ENCODE measurements around the gene SYPL1. TPM values are rescaled to one million over a fixed set of nuclear protein-coding genes. Genes with fewer than 3 reads are reported as not detected.

The SYPL1 gene
- total and polyA plus RNA-seq, 4 donors = 52.7 to 114 (median 68.4) TPM

DNA sequence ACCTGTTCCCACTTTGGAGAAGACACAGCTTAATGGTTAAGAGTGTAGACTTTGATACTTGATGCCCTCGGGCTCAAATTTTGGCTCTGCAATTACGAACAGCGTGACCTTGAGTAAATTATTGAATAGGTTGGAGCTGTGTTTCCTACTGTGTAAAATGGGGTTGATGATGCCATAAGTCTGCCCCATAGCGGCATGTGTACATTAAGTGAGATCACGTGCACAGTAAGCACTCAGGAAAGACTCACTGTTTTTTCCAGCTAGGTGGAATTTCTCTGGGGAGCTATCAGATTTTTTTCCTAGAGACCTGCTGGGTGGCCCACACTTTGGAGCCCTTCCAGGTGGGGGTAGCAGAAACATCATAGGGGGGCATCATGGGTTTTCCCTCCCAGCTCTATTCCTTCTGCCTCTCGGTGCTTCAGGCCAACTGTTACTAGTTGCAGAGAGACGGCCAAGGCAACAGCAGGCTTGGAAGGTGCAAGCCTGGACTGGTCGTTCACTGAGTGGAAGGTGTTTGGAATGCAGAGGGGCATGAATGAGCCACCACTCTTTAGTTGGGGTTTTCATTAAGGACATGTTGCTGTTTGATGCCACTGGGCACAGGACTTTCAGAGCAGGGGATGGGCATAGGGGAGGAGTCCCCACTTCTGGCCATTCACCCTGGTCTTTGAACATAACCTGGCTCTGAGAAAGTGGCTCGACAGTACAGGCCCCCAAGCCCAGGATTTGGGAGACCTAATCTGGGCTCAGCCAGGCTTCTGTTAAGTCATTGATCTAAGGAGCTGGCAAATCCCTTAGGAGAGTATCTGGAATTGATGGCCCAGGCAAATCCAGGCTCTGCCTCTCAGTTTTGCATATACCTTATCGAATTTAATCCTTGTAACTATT is 64.0 kb downstream of the SYPL1 start:
- H3K9ac ChIP-seq (ENCODE audit: insufficient read depth in 1 of 2, low read length in 2 of 2) = no peak overlapping the region
- no peak overlapping the region for H3K4me3 ChIP-seq
- H3K36me3 ChIP-seq (ENCODE audit: control insufficient read depth in 4 of 4, insufficient read depth in 4 of 4, low read length in 4 of 4) = no peaks in the 10 kb centered on the region
- TF ChIP-seq, protein P1, sequence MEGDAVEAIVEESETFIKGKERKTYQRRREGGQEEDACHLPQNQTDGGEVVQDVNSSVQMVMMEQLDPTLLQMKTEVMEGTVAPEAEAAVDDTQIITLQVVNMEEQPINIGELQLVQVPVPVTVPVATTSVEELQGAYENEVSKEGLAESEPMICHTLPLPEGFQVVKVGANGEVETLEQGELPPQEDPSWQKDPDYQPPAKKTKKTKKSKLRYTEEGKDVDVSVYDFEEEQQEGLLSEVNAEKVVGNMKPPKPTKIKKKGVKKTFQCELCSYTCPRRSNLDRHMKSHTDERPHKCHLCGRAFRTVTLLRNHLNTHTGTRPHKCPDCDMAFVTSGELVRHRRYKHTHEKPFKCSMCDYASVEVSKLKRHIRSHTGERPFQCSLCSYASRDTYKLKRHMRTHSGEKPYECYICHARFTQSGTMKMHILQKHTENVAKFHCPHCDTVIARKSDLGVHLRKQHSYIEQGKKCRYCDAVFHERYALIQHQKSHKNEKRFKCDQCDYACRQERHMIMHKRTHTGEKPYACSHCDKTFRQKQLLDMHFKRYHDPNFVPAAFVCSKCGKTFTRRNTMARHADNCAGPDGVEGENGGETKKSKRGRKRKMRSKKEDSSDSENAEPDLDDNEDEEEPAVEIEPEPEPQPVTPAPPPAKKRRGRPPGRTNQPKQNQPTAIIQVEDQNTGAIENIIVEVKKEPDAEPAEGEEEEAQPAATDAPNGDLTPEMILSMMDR (IDR thresholded peaks at IDR 0.05; ENCODE audit: control extremely low read depth, extremely low read depth) = no peak
- no peaks in the 10 kb centered on the region for H3K9me3 ChIP-seq (ENCODE audit: control insufficient read depth in 4 of 4, insufficient read depth in 3 of 4, low read length in 3 of 4)
- H3K27me3 ChIP-seq (ENCODE audit: control insufficient read depth in 3 of 3, insufficient read depth in 3 of 3, low read length in 2 of 3) = no peaks in the 10 kb centered on the region
- H3K27ac ChIP-seq (ENCODE audit: low read depth in 1 of 2, low read length in 1 of 2) = no peak overlapping the region
- no peak for DNase-seq
- no peak for ATAC-seq (ENCODE audit: insufficient read depth, low FRiP score)
- WGBS, 2 donors = 84 to 92% methylated on average over 10 of the region's 10 CpGs
- H3K4me1 ChIP-seq (ENCODE audit: control insufficient read depth in 5 of 5, insufficient read depth in 5 of 5, low read length in 5 of 5) = peaks cover 0 to 27% (median 0%) of the 10 kb centered on the region in 5 donors

DNA sequence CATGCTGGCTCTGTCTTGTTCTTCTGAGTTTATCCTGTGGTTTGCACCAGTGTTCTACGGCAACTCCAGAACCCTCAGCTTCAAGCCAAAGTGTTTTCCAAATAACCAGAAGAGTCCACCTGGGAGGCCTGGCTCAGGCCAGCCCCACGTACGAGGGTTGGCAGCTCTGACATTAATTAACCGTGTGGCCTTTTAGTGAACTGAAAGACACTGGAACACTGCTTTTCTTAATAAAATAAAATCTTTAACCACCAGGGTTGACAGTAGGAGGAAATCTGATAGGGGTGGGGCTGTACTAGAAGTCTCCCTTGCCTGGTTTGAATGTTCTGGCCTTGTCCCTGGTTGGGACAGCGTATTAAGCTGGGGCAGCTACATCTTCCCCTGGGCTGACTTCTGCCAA is 64.9 kb downstream of the SYPL1 start:
- DNase-seq = no peak
- H3K4me3 ChIP-seq = no peak overlapping the region
- H3K36me3 ChIP-seq (ENCODE audit: control insufficient read depth in 4 of 4, insufficient read depth in 4 of 4, low read length in 4 of 4) = no peaks in the 10 kb centered on the region
- no peaks in the 10 kb centered on the region for H3K27me3 ChIP-seq (ENCODE audit: control insufficient read depth in 3 of 3, insufficient read depth in 3 of 3, low read length in 2 of 3)
- ATAC-seq (ENCODE audit: insufficient read depth, low FRiP score) = no peak
- H3K9me3 ChIP-seq (ENCODE audit: control insufficient read depth in 4 of 4, insufficient read depth in 3 of 4, low read length in 3 of 4) = no peaks in the 10 kb centered on the region
- TF ChIP-seq, protein P1 (IDR thresholded peaks at IDR 0.05; ENCODE audit: control extremely low read depth, extremely low read depth) = no peak
- no peak overlapping the region for H3K27ac ChIP-seq (ENCODE audit: low read depth in 1 of 2, low read length in 1 of 2)
- H3K4me1 ChIP-seq (ENCODE audit: control insufficient read depth in 5 of 5, insufficient read depth in 5 of 5, low read length in 5 of 5) = peaks cover 0 to 35% (median 0%) of the 10 kb centered on the region in 5 donors
- WGBS, 2 donors = 79 to 87% methylated on average over 5 of the region's 5 CpGs
- no peak overlapping the region for H3K9ac ChIP-seq (ENCODE audit: insufficient read depth in 1 of 2, low read length in 2 of 2)

DNA sequence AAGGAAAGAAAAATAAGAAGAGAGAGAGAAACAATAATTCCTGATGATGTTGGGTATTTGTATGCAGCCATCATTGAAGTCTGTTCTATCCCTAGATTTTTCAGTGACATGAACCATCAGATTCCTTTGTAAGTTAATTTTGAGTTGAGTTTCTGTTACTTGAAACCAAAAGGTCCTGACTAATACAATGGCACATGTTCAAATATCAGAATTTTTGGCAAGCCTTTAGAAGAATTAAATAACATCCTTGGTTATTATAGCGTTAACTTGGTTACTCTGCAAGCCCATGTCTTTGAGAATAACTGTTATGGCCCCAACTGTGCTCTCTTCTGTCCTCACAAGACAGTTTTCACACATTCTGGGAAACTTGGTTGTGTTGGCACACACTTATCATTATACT is 66.5 kb downstream of the SYPL1 start:
- ATAC-seq (ENCODE audit: insufficient read depth, low FRiP score) (no peak), DNase-seq (peak in 1 of 3 donors; percentile 47)
- WGBS, 2 donors = 80 to 90% methylated on average over 1 of the region's 1 CpG
- Histone ChIP-seq H3K36me3 (ENCODE audit: control insufficient read depth in 4 of 4, insufficient read depth in 4 of 4, low read length in 4 of 4) (no peaks in the 10 kb centered on the region), H3K4me1 (ENCODE audit: control insufficient read depth in 5 of 5, insufficient read depth in 5 of 5, low read length in 5 of 5) (peaks cover 0 to 36% (median 5%) of the 10 kb centered on the region in 5 donors), H3K27ac (ENCODE audit: low read depth in 1 of 2, low read length in 1 of 2) (no peak overlapping the region), H3K27me3 (ENCODE audit: control insufficient read depth in 3 of 3, insufficient read depth in 3 of 3, low read length in 2 of 3) (no peaks in the 10 kb centered on the region), H3K4me3 (no peak overlapping the region), H3K9ac (ENCODE audit: insufficient read depth in 1 of 2, low read length in 2 of 2) (no peak overlapping the region), H3K9me3 (ENCODE audit: control insufficient read depth in 4 of 4, insufficient read depth in 3 of 4, low read length in 3 of 4) (no peaks in the 10 kb centered on the region)
- TF ChIP-seq, protein P1 (IDR thresholded peaks at IDR 0.05; ENCODE audit: control extremely low read depth, extremely low read depth) = no peak

All from lung (tissue), 12 donors.